PC-9 (cell line): ENCODE data around the gene TEDC1.

Source experiments
- CTCF ChIP-seq: fragments of 200-600 bp; sonication (generic); conservative IDR thresholded peaks from 2 replicates; pipeline ENCODE4 v1.6.1; 2017; ENCODE audit warnings: mixed run types, antibody characterized with exemption, mild to moderate bottlenecking, moderate library complexity
- EZH2 ChIP-seq: fragments of 200-600 bp; sonication (generic); IDR thresholded peaks from 2 replicates; pipeline ENCODE4 v1.8.0; 2017; ENCODE audit warnings: antibody characterized with exemption, low read depth

GRCh38 chr14:105455766-105456660 is 35.0 kb upstream of the TEDC1 start:
- TF ChIP-seq EZH2 (no peak), CTCF (no peak)
